OCI-LY7 (cell line): ENCODE data around the gene LYPD5. TPM values are rescaled to one million over a fixed set of nuclear protein-coding genes. Genes with fewer than 3 reads are reported as not detected.

Experiments
- BruUV-seq: library from RNA; stranded (reverse); fragments of 400-500 nt; replicated peaks from 2 replicates; lab custom pipeline; 2021; lab: Mats Ljungman, UMichigan
- CTCF ChIA-PET: fragments of 300-600 bp; sonication (Branson Sonifier 250); formaldehyde crosslinking; loops from one replicate; lab custom pipeline; 2022; ENCODE audit warnings: antibody characterized with exemption; ENCODE audit not compliant: unreplicated experiment; lab: Charles Lee
- POLR2A ChIA-PET: fragments of 300-600 bp; sonication (Branson Sonifier 250); formaldehyde crosslinking; loops from one replicate; lab custom pipeline; 2022; ENCODE audit warnings: antibody characterized with exemption; lab: Charles Lee
- DNase-seq: peaks from one replicate; pipeline ENCODE4 v3.0.0-alpha.2; 2015; ENCODE audit warnings: low spot score
- H2AFZ ChIP-seq: fragments of 200-600 bp; sonication (generic), shearing (Covaris generic); 2 replicates; pipeline ENCODE4 v1.6.1; 2014; ENCODE audit warnings: mild to moderate bottlenecking, antibody characterized with exemption, low read length, moderate library complexity
- H3K27ac ChIP-seq: fragments of 200-600 bp; sonication (generic); 2 replicates; pipeline ENCODE4 v1.5.1; 2014; ENCODE audit warnings: mixed run types, low read depth, mild to moderate bottlenecking, moderate library complexity, low read length, inconsistent platforms; ENCODE audit not compliant: poor library complexity, severe bottlenecking
- H3K36me3 ChIP-seq: fragments of 200-600 bp; sonication (generic); 2 replicates; pipeline ENCODE4 v1.6.1; 2014; ENCODE audit warnings: mild to moderate bottlenecking, antibody characterized with exemption, low read length, moderate library complexity, mixed read lengths; ENCODE audit not compliant: insufficient read depth
- H3K4me1 ChIP-seq: fragments of 200-600 bp; sonication (generic); 2 replicates; pipeline ENCODE4 v1.5.1; 2014; ENCODE audit warnings: mild to moderate bottlenecking, low read length; ENCODE audit not compliant: insufficient read depth, poor library complexity, severe bottlenecking
- H3K4me2 ChIP-seq: fragments of 200-600 bp; sonication (generic); 2 replicates; pipeline ENCODE4 v1.6.1; 2014; ENCODE audit warnings: mild to moderate bottlenecking, low read length
- H3K4me3 ChIP-seq: fragments of 200-600 bp; sonication (generic); 2 replicates; pipeline ENCODE4 v1.5.1; 2014; ENCODE audit warnings: mild to moderate bottlenecking, low read depth, low read length; ENCODE audit not compliant: poor library complexity, severe bottlenecking
- H3K79me2 ChIP-seq: fragments of 200-600 bp; sonication (generic); 2 replicates; pipeline ENCODE4 v1.6.1; 2016; ENCODE audit warnings: low read depth, mild to moderate bottlenecking, low read length, moderate library complexity, mixed read lengths; ENCODE audit not compliant: insufficient read depth
- H3K9me2 ChIP-seq: fragments of 200-600 bp; sonication (generic); 2 replicates; pipeline ENCODE4 v1.6.1; 2016; ENCODE audit warnings: mild to moderate bottlenecking, low read length, mixed read lengths; ENCODE audit not compliant: insufficient read depth
- H3K9me3 ChIP-seq: fragments of 200-600 bp; sonication (generic); 2 replicates; pipeline ENCODE4 v1.6.1; 2014; ENCODE audit warnings: mild to moderate bottlenecking, mixed run types, low read length, mixed read lengths
- H4K20me1 ChIP-seq: fragments of 200-600 bp; sonication (generic); 2 replicates; pipeline ENCODE4 v1.6.1; 2014; ENCODE audit warnings: mild to moderate bottlenecking, antibody characterized with exemption, low read length, moderate library complexity, mixed read lengths; ENCODE audit not compliant: insufficient read depth
- EZH2phosphoT487 ChIP-seq: fragments of 200-600 bp; sonication (generic); IDR thresholded peaks from 2 replicates; pipeline ENCODE4 v1.6.1; 2018; ENCODE audit warnings: low read depth, borderline replicate concordance, mild to moderate bottlenecking, mixed run types, antibody characterized with exemption, low read length, moderate library complexity, mixed read lengths
- intact Hi-C: fragments of 100-400 bp; cut with micrococcal nuclease; formaldehyde crosslinking; loops from one replicate; pipeline ENCODE4 v1.10.0; 2022; ENCODE audit not compliant: unreplicated experiment
- total RNA-seq, 2 experiments: library from RNA; depleted of rRNA in 1 of 2; stranded (reverse); fragments of >200 nt in 1 of 2; shearing (Covaris generic) in 1 of 2; gene quantifications; 2 replicates each; pipeline ENCODE4 v1.2.3, GENCODE V29; 2014 to 2022
- TF ChIP-seq, protein P1 (sequence below): fragments of 200-600 bp; sonication (generic); conservative IDR thresholded peaks from 2 replicates; pipeline ENCODE4 v1.5.1; 2014; ENCODE audit warnings: mild to moderate bottlenecking, antibody characterized with exemption, low read length, moderate library complexity, mixed read lengths

LYPD5 gene
- total RNA-seq, 2 experiments from 2014 or later: not detected

DNA sequence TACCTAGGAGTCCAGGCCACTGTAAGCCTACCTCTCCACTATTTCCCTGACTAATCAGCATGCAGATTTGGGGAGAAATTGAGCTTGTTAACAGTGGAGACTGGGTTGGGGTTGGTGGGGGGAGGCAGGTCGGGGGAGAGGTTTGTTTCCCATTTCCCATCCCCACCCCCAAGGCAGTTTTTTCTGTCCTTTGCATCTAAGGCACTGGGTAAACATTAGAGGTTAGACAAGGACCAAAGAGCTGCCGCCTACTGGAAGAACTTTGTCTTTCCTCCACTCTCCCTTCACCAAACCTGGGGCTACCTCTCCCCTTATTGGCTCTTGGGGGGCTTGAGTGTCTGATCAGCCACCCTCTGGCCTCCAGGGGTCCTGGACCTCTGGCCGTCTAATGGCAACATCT lies 22.4 kb downstream of the LYPD5 start:
- Histone ChIP-seq H3K79me2 (peaks cover 41% of the 10 kb centered on the region), H3K4me1 (peaks cover 85% of the 10 kb centered on the region), H3K27ac (peak overlapping the region; percentile 91), H4K20me1 (no peaks in the 10 kb centered on the region), H3K36me3 (peaks cover 12% of the 10 kb centered on the region; the same call in 1 of the 2 replicates), H3K9me3 (no peaks in the 10 kb centered on the region), H3K4me3 (peak overlapping the region; percentile 78), H3K4me2 (peak overlapping the region; percentile 91), H3K9me2 (no peaks in the 10 kb centered on the region), H2AFZ (no peak overlapping the region)
- TF ChIP-seq EZH2phosphoT487: no peak
- TF ChIP-seq, protein P1, sequence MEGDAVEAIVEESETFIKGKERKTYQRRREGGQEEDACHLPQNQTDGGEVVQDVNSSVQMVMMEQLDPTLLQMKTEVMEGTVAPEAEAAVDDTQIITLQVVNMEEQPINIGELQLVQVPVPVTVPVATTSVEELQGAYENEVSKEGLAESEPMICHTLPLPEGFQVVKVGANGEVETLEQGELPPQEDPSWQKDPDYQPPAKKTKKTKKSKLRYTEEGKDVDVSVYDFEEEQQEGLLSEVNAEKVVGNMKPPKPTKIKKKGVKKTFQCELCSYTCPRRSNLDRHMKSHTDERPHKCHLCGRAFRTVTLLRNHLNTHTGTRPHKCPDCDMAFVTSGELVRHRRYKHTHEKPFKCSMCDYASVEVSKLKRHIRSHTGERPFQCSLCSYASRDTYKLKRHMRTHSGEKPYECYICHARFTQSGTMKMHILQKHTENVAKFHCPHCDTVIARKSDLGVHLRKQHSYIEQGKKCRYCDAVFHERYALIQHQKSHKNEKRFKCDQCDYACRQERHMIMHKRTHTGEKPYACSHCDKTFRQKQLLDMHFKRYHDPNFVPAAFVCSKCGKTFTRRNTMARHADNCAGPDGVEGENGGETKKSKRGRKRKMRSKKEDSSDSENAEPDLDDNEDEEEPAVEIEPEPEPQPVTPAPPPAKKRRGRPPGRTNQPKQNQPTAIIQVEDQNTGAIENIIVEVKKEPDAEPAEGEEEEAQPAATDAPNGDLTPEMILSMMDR: peak; percentile 76
- DNase-seq: peak; percentile 75
- intact Hi-C loops: no loop called here
- ChIA-PET POLR2A (interaction anchor here (0.7 to 6.7 kb wide), 4 partner anchors 15 to 50 kb away, joined by 3 to 49 read pairs (median 15); partner anchors contain the start of gene SMG9), CTCF (interaction anchor here (1.1 kb wide), 1 partner anchor 14 kb away, joined by 3 read pairs; no protein-coding TSS in a partner anchor)
- BruUV-seq: no TSS peak

DNA sequence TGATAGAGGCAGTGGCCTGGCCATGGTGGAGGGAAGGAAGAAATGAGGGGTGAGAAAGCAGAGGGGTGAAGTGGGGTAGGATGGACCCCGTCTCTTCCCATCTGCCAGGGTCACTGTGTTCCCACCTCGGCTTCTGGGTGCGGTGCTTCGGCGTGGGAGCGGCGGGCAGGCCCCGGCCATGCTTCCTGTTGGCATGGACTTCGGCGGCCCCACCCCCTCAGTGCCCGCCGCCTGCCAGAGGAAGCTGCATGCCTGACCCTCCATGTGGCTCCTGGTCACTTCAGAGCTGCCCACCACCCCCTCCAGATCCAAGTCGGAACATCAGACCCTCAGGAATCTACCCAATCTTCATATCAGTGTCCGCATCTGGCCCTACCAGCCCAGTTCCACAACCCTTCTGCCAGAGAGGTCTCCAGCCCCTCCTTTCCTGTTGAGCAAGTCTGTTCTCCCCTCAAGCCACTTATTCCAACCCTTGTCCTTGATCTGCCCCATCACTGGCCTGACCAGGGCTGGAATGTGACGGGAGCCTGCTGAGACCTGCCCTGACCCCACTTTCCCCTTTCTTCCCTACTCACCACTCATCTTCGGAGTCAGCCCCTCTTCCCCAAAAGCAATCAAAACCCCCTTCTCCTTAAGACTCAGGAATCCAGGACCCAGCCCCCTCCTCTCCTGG lies 23.0 kb downstream of the LYPD5 start:
- peaks cover 80% of the 10 kb centered on the region for H3K4me1 ChIP-seq
- POLR2A ChIA-PET: interaction anchor here (0.7 to 6.7 kb wide), 6 partner anchors 14 to 50 kb away, joined by 3 to 49 read pairs (median 8); partner anchors contain the start of gene SMG9
- peak overlapping the region; percentile 91 for H3K4me2 ChIP-seq
- H3K27ac ChIP-seq: peak overlapping the region; percentile 91
- H2AFZ ChIP-seq: no peak overlapping the region
- H3K9me3 ChIP-seq: no peaks in the 10 kb centered on the region
- intact Hi-C loops: no loop called here
- no peaks in the 10 kb centered on the region for H4K20me1 ChIP-seq
- CTCF ChIA-PET: interaction anchor here (1.1 to 2.6 kb wide), 2 partner anchors 13 to 14 kb away, joined by 3 to 18 read pairs; no protein-coding TSS in a partner anchor
- TF ChIP-seq, protein P1: no peak
- TF ChIP-seq EZH2phosphoT487: no peak
- peaks cover 41% of the 10 kb centered on the region for H3K79me2 ChIP-seq
- no peak for DNase-seq
- no peaks in the 10 kb centered on the region for H3K9me2 ChIP-seq
- H3K36me3 ChIP-seq: peaks cover 17% of the 10 kb centered on the region
- peak overlapping the region; percentile 78 for H3K4me3 ChIP-seq
- TSS peak; percentile 51 for BruUV-seq
